ELF-1 (cell line): ENCODE data around the gene ENPP3.
A peak's percentile ranks its signal among the peaks of the same experiment; 100 is the strongest.
"Not testable (repeated sequence)": the region's sequence is repeated elsewhere in the genome, so short reads cannot be mapped to it uniquely, and the experiment has no call there.

Experiments used
- DNase-seq: peaks from one replicate; pipeline ENCODE4 v3.0.0-alpha.2; 2016; ENCODE audit warnings: low read depth, low spot score

Gene ENPP3

DNA sequence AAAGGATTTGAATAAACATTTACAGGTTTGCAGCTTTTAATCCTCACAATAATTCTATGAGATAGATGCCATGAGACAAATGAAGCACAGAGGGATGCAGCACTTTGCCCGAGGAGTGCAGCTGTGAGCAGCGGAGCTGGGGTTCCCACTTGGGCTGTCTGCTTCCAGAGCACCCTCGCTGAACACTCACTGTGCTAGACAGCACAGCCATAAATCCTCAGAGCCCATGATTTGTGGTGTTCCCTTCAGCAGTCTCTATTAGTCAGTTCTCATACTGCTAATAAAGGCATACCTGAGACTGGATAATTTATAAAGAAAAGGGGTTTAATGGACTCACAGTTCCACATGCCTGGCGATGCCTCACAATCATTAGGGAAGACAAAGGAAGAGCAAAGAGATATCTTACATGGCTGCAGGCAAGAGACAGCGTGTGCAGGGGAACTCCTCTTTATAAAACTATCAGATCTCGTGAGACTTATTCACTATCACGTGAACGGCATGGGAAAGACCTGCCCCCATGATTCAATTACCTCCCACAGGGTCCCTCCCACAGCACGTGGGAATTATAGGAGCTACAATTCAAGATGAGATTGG lies 99.0 kb downstream of the ENPP3 start:
- no peak for DNase-seq

DNA sequence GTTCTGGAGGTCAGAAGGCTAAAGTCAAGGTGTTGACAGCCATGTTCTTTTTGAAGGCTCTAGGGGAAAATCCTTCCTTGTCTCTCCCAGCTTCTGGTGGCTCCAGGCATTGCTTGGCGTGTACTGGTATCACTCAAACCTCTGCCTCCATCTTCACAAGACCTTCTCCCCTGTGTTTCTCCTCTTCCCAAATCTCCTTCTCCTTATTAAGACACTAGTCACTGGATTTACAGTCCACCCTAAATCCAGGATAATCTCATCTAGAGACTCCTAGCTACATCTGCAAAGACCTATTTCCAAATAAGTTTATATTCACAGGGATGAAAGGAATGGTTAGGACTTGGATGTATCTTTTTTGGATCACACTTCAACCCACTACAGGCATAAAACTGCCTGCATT lies 99.7 kb downstream of the ENPP3 start:
- no peak for DNase-seq

DNA sequence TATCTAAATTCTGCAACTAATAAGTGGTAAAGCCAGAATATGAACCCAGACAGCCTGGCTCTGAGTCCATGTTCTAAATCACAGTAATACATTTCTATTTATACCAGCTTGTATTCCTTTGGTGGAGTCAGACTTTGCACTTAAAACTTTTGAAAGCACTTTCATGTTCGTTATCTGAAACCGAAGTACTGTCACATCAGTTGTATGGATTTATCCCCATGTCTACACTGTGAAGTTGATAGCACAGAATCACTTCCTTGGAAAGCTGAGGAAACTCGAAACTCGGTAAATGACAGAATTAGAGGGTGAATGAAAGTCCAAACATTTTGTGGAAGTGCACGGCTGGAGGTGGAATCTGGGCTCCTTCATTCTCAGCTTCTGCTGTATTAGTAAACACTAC lies 102.0 kb downstream of the ENPP3 start:
- DNase-seq = no peak

DNA sequence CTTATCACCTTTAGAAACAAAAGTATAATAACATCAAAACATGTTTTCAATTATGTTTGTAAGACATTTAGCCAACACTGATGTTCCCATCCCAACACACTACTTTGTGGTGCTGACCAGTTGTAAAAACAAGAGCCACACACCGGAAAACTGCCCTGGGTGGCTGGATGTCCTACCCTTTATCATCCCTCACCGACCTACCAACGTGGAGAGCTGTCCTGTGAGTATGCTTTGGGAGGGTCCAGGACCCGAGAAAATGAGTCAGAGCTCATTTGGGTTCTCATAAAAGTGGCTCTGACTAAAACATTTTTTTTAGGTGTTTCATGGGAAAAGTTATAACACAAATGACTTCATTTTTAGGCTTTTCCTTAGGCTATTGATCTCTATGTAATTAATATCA lies 103.1 kb downstream of the ENPP3 start:
- DNase-seq = no peak

DNA sequence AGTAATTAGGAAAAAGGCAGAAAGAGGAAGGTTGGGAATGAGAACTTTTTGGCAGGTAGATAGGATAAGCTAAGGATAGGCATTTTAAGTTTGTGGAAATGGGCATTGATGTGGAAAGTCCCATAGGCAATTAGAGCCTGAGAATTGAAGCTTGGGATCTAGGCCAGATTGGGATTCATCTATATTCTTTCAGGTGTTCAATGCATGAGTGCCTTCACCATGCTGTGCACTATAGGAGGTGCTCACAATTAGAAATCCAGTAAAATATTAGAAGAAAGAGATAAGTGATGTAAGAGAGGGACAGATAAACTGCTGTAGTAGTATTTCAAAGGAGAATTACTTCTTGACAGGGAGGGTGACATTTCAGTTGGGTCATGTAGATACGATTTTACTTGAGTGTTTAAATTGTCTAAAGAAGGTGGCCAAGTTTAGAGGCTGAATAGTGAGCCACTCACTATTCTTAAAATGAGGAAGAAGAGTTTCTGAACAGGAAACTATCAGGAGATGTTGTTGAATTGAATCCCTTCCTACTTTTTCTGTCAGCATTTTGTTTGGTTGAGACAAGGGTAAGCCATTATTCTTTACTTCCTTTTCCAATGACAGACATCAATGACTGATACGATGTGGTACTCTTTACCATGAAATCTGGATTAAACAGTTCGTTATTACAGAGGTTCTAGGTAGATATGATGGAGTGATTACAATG lies 104.7 kb downstream of the ENPP3 start:
- no peak for DNase-seq

DNA sequence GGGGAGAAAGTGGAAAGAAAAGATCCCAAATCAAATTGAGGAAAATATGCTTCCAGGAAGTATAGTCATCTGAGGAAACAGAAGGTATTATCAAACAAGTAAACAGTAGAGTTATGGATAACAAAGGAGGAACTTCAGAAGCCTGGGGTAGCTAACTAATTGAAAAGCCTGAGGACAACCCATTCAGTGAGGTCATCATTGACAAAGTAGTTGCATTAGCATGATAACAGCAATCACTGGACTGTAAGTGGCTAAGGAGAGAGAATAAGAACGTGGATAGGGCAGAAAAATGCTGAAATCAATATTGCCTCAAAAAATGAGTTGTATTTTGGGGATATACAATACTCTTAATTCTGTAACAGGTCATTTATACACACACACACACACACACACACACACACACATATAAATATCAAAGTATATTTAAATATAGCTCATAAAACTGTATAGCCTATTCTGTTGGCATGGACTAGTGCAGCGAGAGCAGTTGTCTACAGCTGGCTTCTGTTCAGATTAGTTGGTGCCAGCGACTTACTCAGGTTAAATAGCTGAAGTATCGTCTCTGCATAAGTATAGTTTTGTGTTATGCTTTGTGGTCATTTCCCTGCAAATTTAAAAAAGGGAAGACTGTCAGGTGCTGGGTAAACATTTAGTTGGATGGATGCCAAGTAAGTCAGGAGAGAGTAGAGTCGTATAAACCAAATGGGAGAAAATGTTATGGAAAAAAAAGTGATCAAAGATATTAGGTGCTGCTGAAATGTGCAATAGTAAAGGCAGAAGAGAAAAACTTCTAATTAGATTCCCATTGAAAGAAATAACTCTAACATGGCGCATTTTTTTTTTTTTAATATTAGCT lies 107.6 kb downstream of the ENPP3 start:
- DNase-seq = peak; percentile 21

DNA sequence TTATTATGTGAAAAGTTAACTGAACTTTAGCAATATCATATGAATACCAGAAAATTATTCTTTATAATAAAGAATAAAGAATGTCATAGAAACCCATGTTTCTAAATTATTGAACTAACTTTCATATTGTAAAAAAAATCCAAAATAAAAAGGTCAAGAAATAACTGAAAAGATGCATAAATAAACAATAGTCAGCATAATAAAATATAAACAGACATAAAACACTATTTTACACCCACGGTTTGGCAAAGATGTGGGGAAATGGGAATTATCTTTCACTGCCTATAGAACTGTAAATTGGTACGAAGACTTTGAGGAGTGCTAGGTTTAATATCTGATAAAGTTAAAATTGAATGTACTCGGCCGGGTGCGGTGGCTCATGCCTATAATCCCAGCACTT lies 108.4 kb downstream of the ENPP3 start:
- DNase-seq = no peak

DNA sequence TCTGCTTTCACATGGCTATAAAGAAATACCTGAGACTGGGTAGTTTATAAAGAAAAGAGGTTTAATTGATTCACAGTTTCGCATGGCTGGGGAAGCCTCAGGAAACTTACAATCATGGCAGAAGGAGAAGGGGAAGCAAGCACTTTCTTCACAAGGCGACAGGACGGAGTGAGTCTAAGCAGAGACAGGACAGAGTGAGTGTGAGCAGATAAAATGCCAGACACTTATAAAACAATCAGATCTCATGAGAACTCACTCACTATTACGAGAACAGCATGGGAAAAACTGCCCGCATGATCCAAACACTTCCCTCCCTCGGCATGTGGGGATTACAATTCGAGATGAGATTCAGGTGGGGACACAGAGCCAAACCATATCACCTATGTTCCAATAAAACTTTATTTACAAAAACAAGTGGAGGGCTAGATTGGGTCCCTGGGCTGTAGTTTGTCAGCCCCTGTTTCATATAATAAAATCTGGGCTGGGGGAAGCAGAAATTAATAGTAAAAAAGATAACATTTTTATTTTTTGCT lies 110.8 kb downstream of the ENPP3 start:
- DNase-seq = no peak

DNA sequence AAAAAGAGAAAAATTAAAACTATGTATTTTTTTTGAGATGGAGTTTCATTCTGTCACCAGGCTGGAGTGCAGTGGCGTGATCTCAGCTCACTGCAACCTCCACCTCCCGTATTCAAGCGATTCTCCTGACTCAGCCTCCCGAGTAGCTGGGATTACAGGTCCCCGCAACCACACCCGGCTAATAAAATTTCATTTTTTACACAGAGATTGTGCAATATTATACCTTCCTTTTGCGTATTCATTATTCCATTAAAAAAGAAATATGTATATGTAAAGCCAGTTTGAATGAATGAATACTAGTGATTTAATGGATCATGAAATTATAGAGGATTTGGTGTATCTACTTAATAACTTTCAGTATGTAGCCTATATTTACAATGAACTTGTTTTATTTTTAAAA lies 111.9 kb downstream of the ENPP3 start:
- DNase-seq = no peak

DNA sequence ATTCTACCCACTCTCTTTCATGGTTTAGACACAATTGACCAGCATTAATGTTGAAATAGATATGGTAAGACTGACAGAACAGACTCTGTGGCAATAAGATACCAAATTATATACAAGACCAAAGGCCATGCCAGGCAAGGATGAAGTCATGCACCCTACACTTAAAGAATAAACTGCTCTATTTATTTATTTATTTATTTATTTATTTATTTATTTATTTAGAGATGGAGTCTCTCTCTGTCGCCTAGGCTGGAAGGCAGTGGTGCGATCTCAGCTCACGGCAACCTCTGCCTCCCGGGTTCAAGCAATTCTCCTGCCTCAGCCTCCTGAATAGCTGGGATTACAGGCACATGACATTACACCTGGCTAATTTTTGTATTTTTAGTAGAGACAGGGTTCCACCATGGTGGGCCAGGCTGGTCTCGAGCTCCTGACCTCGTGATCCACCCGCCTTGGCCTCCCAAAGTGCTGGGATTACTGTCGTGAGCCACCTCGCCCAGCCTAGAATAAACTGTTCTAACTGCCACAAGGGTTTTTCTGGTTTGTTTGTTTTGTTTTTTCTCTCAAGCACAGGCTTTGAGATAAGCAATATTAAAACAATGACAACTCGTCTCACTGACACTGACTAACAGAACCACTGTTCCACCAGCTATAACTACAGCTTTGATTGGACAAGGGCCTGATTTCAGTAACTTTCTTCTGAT lies 114.1 kb downstream of the ENPP3 start:
- not testable (repeated sequence) for DNase-seq

DNA sequence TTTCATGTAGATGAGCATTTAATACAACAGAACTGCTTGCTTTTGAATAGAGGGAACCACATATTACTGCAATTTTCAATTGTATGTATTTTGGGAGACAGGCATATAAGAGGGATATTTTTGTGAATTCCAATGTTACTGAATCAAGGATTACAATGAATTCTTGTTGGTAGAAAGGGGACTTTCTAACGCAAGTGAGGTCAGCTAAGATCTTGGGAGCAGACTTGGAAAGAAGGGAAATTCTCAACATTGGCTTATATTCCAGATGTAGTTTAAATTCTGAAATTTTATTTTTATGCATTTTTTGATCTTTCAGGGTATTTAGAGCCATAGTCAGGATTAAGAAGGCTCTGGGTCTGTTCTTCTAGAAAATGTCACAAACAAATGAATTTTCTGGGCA lies 117.0 kb downstream of the ENPP3 start:
- DNase-seq = no peak

DNA sequence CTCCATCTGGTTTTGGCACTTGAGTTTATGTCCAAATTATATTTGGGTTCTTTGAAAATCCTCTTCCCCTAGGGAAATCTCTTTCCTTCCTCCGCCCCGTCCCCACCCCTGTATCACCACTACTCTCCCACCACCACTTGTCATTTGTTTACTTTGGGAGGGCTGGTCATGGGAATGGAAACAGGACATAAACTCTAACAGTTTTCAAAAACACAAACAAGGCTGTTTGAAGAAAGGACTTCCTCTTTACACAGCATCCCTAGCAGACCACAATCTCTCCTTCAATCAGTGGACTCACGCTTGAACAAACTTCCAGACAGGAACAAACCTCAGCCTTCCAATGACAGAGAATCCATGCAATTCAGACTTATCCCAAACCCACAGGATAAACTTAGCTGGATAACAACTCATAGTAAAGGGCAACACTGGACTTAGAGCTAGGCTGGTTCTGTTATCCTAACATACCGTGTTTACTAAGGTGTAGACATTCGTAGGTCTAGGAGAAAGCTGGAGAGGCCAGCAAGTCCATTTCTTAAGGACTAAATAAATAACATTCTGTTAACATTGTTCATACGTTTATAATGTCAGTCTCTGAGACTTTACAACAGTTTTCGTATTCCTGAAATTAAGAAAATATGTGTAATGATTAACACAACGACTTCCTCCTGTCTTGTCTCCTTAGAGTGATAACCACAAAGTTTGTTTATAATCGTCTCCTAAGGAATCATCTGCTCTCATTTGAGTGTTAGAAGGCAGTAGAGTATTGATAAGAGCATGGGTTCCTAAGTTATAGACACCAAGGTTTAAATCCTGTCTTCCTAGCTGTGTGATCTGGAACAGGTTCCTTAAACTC lies 117.8 kb downstream of the ENPP3 start:
- no peak for DNase-seq

DNA sequence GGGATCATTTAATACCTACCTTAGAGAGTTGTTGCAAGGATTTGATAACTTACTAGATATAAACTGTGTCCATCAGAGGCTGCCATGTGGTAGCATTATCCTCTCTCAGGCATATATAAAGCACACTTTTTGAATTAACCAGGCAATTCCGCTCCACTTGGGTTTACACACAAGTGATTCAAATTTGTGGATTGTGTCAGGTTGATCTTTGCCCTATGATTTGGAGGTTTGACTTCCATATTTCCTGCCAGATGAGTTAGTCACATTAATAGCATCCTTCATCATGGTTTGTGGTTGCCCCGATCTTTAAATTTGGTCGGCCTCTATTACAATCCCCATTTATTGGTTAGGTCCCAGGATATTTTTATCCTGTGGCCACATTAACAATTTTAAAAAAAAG lies 118.5 kb downstream of the ENPP3 start:
- no peak for DNase-seq

DNA sequence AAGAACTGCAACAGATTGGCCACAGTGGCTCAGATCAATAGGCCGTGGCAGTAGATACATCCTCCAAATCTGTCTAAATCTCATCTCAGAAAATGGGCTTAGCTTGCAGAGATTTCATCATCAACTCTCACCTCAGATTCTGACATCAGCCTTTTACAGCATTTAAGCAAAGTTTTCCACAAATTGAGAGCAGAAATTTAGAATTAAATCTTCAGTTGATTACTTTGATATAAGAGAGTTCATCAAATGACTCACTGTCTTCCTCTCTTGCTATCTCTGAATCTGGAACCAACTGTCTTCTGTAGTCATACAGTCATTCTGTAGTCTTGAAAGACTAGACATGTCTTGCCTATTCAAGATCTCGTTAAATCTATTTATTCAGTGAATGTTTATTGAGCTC lies 118.9 kb downstream of the ENPP3 start:
- no peak for DNase-seq

DNA sequence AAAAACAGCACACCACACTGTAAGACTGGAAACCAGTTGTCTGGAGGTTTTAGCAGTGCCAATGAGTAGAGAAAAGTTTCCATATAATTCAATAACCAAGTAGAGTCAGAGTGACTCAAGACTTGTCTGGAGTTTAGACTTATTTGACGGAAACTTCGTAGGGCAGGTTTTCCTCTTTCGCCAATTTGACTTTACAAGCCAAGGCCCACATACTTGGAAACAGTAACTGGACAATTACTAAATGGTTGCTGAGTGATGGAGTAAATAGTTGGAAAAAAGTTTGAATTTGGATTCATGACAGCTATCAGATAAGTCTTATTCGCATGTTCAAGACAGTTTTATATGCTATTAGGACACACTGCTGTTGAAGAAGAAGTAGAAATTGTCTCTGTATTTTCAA lies 121.8 kb downstream of the ENPP3 start:
- no peak for DNase-seq

DNA sequence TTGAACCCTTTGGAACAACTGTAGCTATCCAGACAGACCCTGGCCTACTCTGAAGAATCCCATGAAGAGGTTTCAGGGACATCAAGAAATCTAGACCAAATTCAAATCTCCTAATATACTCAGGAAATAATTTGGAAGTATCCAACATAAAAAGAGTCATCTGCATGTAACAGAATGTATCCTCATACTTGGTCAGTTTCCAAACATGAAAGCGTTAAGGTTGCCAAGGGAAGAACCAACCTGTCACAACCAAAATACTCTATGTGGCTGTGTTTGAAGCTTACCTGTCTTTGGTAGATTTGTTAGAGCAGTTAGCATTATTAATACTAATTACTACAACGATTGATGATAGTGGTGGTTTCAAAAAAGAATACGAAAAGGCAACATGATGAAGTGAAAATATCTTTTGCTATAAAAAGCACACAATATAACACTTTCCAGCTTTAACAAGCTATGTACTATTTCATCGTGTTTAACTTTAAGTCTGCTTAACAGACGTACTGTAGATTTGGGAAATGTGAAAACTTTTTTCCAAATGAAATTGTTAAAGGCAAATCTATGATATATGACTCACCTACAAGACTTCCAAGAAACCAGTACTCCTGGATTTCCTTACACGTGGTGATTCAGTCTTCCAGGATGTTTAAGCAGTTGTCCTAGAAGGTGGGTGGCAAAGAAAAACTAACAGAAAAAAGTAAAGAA lies 124.1 kb downstream of the ENPP3 start:
- DNase-seq = no peak

DNA sequence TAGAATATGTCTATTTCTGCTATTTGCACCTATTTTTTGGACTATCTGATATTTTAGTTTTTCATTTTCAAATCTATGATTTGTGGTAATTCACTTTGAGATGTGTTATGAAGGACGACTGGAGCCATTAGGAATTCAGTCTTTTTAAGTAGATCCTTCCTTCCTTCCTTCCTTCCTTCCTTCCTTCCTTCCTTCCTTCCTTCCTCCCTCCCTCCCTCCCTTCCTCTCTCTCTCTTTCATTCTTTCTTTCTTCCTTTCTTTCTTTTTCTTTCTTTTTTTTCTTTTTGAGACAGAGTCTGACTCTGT lies 124.6 kb downstream of the ENPP3 start:
- no peak for DNase-seq

DNA sequence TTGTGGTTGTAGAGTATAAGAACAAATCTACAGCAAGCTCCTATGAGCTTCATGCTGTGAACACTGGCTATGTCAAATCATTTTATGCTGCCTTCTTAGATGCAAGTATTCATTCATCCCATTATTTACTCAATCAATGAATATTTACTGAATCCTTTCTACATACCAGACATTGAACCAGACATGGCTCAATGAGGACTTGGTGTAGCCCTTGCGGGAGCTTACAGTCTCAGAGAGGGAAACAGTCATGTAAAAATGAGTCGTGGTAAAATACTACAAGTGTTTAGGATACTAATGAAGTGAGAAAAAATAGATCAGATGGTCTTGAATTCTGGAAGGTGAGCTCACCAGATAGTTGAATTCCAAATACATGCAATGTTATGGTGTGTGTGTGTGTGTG lies 125.9 kb downstream of the ENPP3 start:
- DNase-seq = no peak

DNA sequence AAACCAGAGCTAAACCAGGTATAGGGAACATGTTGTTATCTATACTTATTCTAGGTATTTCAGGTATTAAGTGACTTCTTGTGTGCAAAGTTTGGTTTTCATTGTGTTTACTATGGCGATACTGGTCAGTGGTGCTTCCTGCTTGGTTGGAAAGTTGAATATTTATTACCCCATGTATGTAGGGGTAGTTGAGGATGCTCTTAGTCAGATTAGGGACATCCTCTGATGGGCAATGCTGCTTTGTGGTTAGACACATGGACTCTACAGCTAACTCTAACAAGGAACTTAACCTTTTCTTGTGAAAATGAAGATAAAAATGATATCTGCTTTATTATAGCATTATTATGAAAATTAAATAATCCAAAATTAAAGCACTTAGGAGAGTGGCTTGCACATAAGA lies 126.6 kb downstream of the ENPP3 start:
- DNase-seq = no peak

DNA sequence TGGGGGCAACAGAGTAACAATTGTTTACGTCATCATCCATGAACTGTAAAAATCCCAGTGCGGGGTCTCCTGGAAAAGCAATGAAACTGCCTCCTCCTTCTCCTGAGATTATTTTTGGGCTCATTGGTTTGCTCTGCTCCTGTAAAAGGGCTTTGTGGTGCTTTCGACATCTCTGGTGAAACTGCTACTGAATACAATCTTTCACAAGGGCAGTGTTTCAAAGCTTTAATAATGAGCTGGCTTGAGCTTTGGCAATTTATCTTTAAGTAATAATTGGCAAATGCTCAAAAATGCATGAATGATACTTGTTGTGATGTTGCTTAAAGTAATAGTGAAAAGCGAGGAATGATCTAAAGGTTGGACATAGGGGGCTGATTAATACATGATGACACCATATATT lies 127.2 kb downstream of the ENPP3 start:
- DNase-seq = no peak
